GM12878 (cell line): Measurements from ENCODE around the gene PRDM7. TPM values are rescaled to one million over a fixed set of nuclear protein-coding genes. Genes with fewer than 3 reads are reported as not detected.

Experiments used
- BHLHE40 ChIP-seq, 2 experiments: fragments of 450-650 bp in 1 of 2; IDR thresholded peaks; 2 replicates each; pipeline ENCODE4 v1.6.1; 2011 to 2017; ENCODE audit warnings: low read depth in 2 of 2, borderline replicate concordance in 1 of 2, improper control_type of control experiment in 1 of 2, low read length in 1 of 2, mild to moderate bottlenecking in 1 of 2
- CBX3 ChIP-seq: fragments of 200-600 bp; sonication (generic); IDR thresholded peaks from 2 replicates; pipeline ENCODE4 v1.6.1; 2016; ENCODE audit warnings: low read depth, borderline replicate concordance
- MYB ChIP-seq: fragments of 150-350 bp; IDR thresholded peaks from 2 replicates; pipeline ENCODE4 v1.6.1; 2014; ENCODE audit warnings: mild to moderate bottlenecking, low read depth, low read length, borderline replicate concordance
- polyA plus RNA-seq, 11 experiments: library from polyadenylated mRNA; depleted of rRNA in 4 of 11; unstranded in 6 of 11; stranded (reverse) in 5 of 11; fragments of >200 nt; fragmentation: Nextera tagmentation in 4 of 11; fragmentation: Illumina TruSeq in 1 of 11; extraction: Ambion mirVana in 4 of 11; extraction: Trizol in 1 of 11; gene quantifications; 1 replicate in 1 of 11; 2 replicates in 10 of 11; pipeline versions ENCODE4 v1.2.1 to v1.2.3, GENCODE V29; 2011 to 2016; ENCODE audit warnings: inconsistent platforms in 2 of 11, missing spikeins in 2 of 11, low read depth in 1 of 11
- total RNA-seq, 4 experiments: library from RNA; depleted of rRNA in 3 of 4; stranded (reverse); fragments of >200 nt in 3 of 4; fragmentation: Illumina TruSeq in 1 of 4; extraction: Trizol in 1 of 4; gene quantifications; 2 replicates each; pipeline versions ENCODE4 v1.2.1 to v1.2.3, GENCODE V29; 2013 to 2021
- TF ChIP-seq, protein P1 (sequence below): IDR thresholded peaks from 2 replicates; pipeline ENCODE4 v1.6.1; 2011; ENCODE audit warnings: borderline replicate concordance, low read depth, mild to moderate bottlenecking, moderate library complexity, low read length; ENCODE audit not compliant: insufficient read depth, poor library complexity, severe bottlenecking
- TF ChIP-seq, protein P2 (sequence below): IDR thresholded peaks from 2 replicates; pipeline ENCODE4 v1.6.1; 2012; ENCODE audit warnings: improper control_type of control experiment, low read depth, low read length; ENCODE audit not compliant: insufficient replicate concordance
- TF ChIP-seq, protein P3 (sequence below): fragments of 150-350 bp; IDR thresholded peaks from 2 replicates; pipeline ENCODE4 v1.6.1; 2014; ENCODE audit warnings: mild to moderate bottlenecking, low read depth, low read length

The PRDM7 gene
- total and polyA plus RNA-seq, 10 of the 15 experiments (the other 5 are each of a cell fraction or from before 2014, with no cell fraction given), result not detected

- TF ChIP-seq, protein P1, sequence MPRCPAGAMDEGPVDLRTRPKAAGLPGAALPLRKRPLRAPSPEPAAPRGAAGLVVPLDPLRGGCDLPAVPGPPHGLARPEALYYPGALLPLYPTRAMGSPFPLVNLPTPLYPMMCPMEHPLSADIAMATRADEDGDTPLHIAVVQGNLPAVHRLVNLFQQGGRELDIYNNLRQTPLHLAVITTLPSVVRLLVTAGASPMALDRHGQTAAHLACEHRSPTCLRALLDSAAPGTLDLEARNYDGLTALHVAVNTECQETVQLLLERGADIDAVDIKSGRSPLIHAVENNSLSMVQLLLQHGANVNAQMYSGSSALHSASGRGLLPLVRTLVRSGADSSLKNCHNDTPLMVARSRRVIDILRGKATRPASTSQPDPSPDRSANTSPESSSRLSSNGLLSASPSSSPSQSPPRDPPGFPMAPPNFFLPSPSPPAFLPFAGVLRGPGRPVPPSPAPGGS, result no peak
- TF ChIP-seq MYB, result no peak
- TF ChIP-seq, protein P2, sequence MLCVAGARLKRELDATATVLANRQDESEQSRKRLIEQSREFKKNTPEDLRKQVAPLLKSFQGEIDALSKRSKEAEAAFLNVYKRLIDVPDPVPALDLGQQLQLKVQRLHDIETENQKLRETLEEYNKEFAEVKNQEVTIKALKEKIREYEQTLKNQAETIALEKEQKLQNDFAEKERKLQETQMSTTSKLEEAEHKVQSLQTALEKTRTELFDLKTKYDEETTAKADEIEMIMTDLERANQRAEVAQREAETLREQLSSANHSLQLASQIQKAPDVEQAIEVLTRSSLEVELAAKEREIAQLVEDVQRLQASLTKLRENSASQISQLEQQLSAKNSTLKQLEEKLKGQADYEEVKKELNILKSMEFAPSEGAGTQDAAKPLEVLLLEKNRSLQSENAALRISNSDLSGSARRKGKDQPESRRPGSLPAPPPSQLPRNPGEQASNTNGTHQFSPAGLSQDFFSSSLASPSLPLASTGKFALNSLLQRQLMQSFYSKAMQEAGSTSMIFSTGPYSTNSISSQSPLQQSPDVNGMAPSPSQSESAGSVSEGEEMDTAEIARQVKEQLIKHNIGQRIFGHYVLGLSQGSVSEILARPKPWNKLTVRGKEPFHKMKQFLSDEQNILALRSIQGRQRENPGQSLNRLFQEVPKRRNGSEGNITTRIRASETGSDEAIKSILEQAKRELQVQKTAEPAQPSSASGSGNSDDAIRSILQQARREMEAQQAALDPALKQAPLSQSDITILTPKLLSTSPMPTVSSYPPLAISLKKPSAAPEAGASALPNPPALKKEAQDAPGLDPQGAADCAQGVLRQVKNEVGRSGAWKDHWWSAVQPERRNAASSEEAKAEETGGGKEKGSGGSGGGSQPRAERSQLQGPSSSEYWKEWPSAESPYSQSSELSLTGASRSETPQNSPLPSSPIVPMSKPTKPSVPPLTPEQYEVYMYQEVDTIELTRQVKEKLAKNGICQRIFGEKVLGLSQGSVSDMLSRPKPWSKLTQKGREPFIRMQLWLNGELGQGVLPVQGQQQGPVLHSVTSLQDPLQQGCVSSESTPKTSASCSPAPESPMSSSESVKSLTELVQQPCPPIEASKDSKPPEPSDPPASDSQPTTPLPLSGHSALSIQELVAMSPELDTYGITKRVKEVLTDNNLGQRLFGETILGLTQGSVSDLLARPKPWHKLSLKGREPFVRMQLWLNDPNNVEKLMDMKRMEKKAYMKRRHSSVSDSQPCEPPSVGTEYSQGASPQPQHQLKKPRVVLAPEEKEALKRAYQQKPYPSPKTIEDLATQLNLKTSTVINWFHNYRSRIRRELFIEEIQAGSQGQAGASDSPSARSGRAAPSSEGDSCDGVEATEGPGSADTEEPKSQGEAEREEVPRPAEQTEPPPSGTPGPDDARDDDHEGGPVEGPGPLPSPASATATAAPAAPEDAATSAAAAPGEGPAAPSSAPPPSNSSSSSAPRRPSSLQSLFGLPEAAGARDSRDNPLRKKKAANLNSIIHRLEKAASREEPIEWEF, result no peak
- TF ChIP-seq, protein P3, sequence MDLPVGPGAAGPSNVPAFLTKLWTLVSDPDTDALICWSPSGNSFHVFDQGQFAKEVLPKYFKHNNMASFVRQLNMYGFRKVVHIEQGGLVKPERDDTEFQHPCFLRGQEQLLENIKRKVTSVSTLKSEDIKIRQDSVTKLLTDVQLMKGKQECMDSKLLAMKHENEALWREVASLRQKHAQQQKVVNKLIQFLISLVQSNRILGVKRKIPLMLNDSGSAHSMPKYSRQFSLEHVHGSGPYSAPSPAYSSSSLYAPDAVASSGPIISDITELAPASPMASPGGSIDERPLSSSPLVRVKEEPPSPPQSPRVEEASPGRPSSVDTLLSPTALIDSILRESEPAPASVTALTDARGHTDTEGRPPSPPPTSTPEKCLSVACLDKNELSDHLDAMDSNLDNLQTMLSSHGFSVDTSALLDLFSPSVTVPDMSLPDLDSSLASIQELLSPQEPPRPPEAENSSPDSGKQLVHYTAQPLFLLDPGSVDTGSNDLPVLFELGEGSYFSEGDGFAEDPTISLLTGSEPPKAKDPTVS, result no peak
- no peak for TF ChIP-seq BHLHE40 (IDR thresholded peaks at IDR 0.05; ENCODE audit: borderline replicate concordance in 1 of 2, low read depth in 2 of 2, low read length in 1 of 2)
- TF ChIP-seq CBX3, result no peak
Observed at GRCh38 chr16:90037276-90037675, 39.9 kb downstream of the PRDM7 start (continued).
